ENCODE data around the gene CSTPP1.

GRCh38 chr11:47052165-47052564, 115.6 kb downstream of the CSTPP1 start:
- TF ChIP-seq SUZ12 (IDR thresholded peaks at IDR 0.05; ENCODE audit: extremely low read depth, insufficient read depth, insufficient read length) (no peak), ZNF274 (IDR thresholded peaks at IDR 0.05; ENCODE audit: low read depth, low read length) (no peak)
